ENCODE measurements around the gene AP1G2. TPM values are rescaled to one million over a fixed set of nuclear protein-coding genes. Genes with fewer than 3 reads are reported as not detected.
A peak's percentile ranks its signal among the peaks of the same experiment; 100 is the strongest.

Gene AP1G2
- total RNA-seq, 2 experiments from 2014 or later, result 205 to 216 TPM

DNA sequence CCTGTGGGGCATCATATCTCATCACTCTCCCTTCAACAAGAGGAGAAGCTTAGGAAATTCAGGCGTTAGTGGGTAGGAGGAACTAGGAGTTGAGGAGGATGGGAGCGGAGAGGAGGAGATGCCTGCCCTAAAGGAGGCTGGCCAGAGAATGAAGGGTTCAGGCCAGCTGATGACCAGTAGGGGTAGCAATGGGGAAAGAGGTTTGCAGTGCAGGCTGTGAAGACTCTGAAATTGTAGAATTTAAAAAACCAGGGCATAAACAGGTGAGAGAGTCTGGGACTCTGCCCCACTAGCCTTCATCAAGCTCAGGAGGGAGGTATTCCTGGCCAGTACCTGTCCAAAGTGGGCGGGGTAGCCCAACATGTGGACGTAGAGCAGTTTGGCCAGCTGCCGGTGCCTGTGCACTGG is 809 bp downstream of the AP1G2 start:
- Mint-ChIP-seq H3K4me1 (ENCODE audit: low read depth) (peaks cover 27% of the 10 kb centered on the region), H3K27me3 (ENCODE audit: low read depth) (no peaks in the 10 kb centered on the region), H3K36me3 (ENCODE audit: low read depth) (peaks cover 19% of the 10 kb centered on the region), H3K4me3 (peak overlapping the region; percentile 100), H3K9me3 (no peaks in the 10 kb centered on the region), H3K27ac (peak overlapping the region; percentile 97)
- DNase-seq, result no peak
- CTCF ChIA-PET, result interaction anchor here (0.7 to 3.0 kb wide), 4 partner anchors 8 to 90 kb away, joined by 3 to 22 read pairs (median 4); no protein-coding TSS in a partner anchor
- intact Hi-C loops (cut with micrococcal nuclease), result loop anchor here (1.0 to 2.0 kb wide), 6 partner anchors 10 to 574 kb away; partner anchors contain the start of genes EMC9, NGDN, PABPN1 and THTPA

DNA sequence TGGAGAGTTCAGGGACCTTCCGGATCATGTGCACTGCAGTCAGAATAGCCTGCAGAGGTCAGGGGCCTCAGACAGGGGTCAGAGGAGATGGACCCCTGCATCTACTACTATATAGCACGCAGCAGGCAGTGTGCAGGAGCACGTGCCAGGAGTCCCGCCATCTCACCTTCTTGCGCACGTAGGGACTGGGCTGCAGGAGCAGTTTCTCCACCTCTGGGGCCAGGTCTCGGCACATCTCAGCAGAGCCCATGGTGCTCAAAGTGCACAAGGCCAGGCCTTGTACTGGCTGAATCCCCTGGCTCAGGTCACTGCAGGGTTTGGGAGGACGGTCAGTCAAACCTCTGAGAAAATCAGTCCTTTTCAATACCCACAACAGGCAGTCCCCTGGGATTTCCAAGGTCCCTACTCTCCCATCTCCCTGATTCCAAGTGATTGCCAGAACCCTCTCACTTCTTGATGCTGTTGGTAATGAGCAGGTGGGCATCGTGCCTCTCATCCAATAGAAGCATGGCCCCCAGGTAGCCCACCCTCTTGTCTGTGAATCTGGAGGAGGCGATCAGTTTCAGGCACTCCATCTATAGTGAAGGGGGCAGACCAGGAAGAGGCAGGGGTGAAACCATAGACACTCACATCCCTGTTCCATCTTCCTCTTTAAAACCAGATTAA is 1.3 kb downstream of the AP1G2 start:
- Mint-ChIP-seq H3K4me3 (peak overlapping the region; percentile 100), H3K36me3 (ENCODE audit: low read depth) (peaks cover 23% of the 10 kb centered on the region), H3K27ac (peak overlapping the region; percentile 97), H3K4me1 (ENCODE audit: low read depth) (peaks cover 30% of the 10 kb centered on the region), H3K27me3 (ENCODE audit: low read depth) (no peaks in the 10 kb centered on the region), H3K9me3 (no peaks in the 10 kb centered on the region)
- CTCF ChIA-PET, result interaction anchor here (0.7 to 11.2 kb wide), 6 partner anchors 8 to 89 kb away, joined by 3 to 209 read pairs (median 4); no protein-coding TSS in a partner anchor
- no peak for DNase-seq
- intact Hi-C loops (cut with micrococcal nuclease), result loop anchor here (2.0 kb wide), 2 partner anchors 97 to 575 kb away; partner anchors contain the start of genes EMC9 and NGDN

DNA sequence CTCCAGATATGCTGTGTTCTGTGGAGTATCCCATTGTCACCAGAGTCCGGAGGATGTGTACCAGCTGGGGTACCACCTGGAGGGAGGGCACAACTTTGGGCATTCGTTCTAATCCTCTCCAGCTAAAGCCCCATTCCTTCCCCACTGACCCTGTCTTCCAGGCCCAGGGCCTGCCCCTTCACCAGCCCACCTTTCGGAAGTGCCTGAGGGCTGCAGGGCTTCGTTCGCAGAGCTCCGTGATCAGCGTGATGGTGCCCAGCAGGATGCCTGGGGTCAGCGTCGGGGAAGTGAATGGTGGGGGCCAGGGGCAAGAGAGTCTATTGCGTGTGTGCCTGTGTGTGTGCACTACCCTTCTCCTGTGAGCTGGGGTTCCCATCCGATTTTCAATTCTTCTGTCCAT is 2.0 kb downstream of the AP1G2 start:
- Mint-ChIP-seq H3K4me3 (no peak overlapping the region), H3K27me3 (ENCODE audit: low read depth) (no peaks in the 10 kb centered on the region), H3K9me3 (no peaks in the 10 kb centered on the region), H3K4me1 (ENCODE audit: low read depth) (peaks cover 30% of the 10 kb centered on the region), H3K36me3 (ENCODE audit: low read depth) (peaks cover 26% of the 10 kb centered on the region), H3K27ac (no peak overlapping the region)
- CTCF ChIA-PET, result interaction anchor here (1.0 to 11.2 kb wide), 2 partner anchors 9 to 87 kb away, joined by 3 to 209 read pairs; no protein-coding TSS in a partner anchor
- DNase-seq, result no peak
- intact Hi-C loops (cut with micrococcal nuclease), result loop anchor here (2.0 kb wide), 2 partner anchors 97 to 575 kb away; partner anchors contain the start of genes EMC9 and NGDN

DNA sequence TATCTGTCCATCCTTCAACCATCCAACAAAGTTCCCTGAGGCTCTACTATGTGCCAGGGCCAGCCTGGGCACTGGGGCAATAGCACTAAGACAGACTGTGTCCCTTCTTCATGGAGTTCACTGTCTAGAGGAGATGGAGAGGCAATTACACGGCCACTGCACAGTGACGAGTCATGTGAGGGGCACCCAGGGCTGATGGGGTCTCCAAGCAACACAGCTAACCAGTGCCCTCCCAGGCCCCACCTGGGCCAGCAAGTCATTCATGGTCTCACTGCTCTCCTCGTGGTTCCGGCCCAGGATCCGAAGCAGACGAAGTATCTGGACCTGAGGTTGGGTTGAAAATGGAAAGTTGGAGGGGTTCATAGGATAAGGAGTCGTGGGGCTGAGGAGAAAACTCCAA is 2.7 kb downstream of the AP1G2 start:
- Mint-ChIP-seq H3K27ac (no peak overlapping the region), H3K9me3 (no peaks in the 10 kb centered on the region), H3K36me3 (ENCODE audit: low read depth) (peaks cover 29% of the 10 kb centered on the region), H3K4me3 (no peak overlapping the region), H3K4me1 (ENCODE audit: low read depth) (peaks cover 35% of the 10 kb centered on the region), H3K27me3 (ENCODE audit: low read depth) (no peaks in the 10 kb centered on the region)
- intact Hi-C loops (cut with micrococcal nuclease), result no loop called here
- CTCF ChIA-PET, result interaction anchor here (11.2 kb wide), 1 partner anchor 86 kb away, joined by 209 read pairs; no protein-coding TSS in a partner anchor
- DNase-seq, result no peak

DNA sequence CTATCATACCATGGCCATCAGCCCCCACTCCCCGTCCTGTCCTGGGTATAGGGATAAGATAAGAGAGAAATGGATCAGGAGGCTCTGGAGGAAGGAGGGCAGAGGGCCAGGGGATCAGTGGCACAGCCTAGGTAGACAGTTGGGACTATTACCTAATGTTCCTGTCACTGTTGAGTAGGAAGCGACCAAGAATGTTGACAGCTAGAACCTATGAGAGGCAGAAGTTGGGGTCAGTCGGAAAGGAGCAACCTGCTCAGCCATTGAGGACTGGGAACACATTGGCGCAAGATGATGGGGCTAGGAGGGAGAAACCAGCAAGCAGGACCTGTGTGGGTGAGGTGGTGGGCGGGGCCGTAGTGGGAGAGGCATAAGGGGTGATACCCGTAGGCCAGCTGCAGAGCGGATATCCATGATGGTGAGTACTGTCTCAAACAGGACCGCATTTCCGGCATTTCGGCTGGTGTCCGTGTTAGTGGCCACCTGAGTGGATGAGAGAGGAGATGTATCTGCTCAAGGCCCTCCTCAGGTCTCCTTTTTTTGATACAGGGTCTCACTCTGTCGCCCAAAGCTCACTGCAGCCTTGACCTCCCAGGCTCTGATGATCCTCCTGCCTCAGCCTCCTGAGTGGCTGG is 3.3 kb downstream of the AP1G2 start:
- CTCF ChIA-PET, result interaction anchor here (1.2 to 11.2 kb wide), 4 partner anchors 8 to 86 kb away, joined by 3 to 209 read pairs (median 9); no protein-coding TSS in a partner anchor
- Mint-ChIP-seq H3K27ac (no peak overlapping the region), H3K27me3 (ENCODE audit: low read depth) (no peaks in the 10 kb centered on the region), H3K4me3 (no peak overlapping the region), H3K9me3 (no peaks in the 10 kb centered on the region), H3K4me1 (ENCODE audit: low read depth) (peaks cover 41% of the 10 kb centered on the region), H3K36me3 (ENCODE audit: low read depth) (peaks cover 32% of the 10 kb centered on the region)
- intact Hi-C loops (cut with micrococcal nuclease), result no loop called here
- no peak for DNase-seq

DNA sequence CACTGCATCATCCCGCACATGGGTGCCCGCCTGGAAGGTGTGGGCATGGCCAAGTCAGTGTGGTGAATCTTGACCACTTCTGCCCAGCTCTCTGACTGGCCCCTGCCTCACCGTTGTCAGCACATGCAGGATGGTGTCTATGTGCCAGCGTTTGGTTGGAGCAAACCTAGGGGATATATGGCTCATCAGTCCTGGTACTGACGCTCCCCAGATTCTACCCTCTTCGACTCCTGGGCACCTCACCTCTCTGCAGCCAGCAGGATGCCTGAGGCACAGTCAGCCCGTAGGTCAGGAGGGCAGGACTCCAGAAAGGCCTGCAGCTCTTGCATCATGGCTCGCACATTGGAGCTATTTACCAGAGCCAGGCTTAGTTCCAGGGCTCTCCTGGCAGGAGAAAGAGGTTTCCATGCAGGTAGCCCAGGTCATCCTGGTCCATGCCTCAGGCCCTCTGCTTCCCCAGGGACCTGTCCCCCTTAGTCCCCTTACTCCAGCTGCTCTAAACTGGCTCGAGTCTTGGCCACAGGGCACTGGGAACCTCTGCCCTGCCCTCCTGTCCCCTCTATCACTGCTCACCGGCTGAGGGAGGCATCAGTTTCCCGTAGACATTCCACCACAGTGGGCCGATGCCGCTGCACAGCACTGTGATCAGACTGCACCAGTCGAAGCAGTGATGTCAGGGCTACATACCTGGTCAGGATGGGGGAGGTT is 4.0 kb downstream of the AP1G2 start:
- peaks cover 35% of the 10 kb centered on the region for H3K36me3 Mint-ChIP-seq (ENCODE audit: low read depth)

DNA sequence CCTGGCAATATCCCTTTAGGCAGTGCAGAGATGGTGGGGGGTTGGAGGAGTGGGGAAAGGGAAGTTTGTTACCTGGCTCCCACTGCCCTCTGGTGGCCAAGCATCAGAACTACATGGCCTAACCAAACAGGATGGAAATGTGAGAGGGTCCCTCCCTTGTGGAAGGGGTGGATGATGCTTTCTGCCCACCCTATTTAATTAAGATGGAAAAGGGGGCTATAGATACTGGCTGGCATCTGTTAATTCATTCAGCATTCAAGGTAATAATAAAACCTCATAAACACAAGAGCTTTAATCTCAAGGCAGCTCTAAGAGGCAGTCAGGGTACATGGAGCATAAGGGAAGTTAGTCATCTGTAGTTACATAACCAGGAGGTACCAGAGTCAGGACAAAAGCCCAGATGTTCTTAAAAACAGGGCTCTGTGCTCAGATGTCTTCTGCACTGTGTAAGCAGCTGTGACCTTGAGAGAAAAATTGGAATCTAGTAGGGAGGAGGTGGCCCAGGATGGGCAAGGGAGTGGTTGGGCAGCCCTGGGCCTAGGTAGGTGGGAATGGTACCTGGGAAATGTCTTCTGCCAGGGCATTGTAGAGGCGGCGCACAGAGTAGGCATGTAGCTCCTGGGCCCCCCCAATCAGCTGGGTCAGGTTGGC is 4.6 kb downstream of the AP1G2 start:
- Mint-ChIP-seq H3K27ac (peak overlapping the region; percentile 10), H3K4me3 (no peak overlapping the region), H3K36me3 (ENCODE audit: low read depth) (peaks cover 35% of the 10 kb centered on the region), H3K4me1 (ENCODE audit: low read depth) (peaks cover 38% of the 10 kb centered on the region), H3K9me3 (no peaks in the 10 kb centered on the region), H3K27me3 (ENCODE audit: low read depth) (no peaks in the 10 kb centered on the region)
- intact Hi-C loops (cut with micrococcal nuclease), result loop anchor here (1.0 kb wide), 1 partner anchor 85 kb away; no protein-coding TSS in a partner anchor
- peak; percentile 67 for DNase-seq
- CTCF ChIA-PET, result interaction anchor here (0.5 to 11.2 kb wide), 17 partner anchors 8 to 348 kb away, joined by 3 to 209 read pairs (median 3); partner anchors contain the start of genes MYH7, PABPN1 and ZFHX2

More for the DNA sequence above, 4.0 kb downstream of the AP1G2 start:
- DNase-seq, result no peak
- no peak overlapping the region for H3K4me3 Mint-ChIP-seq
- CTCF ChIA-PET, result interaction anchor here (0.5 to 11.2 kb wide), 17 partner anchors 9 to 347 kb away, joined by 3 to 209 read pairs (median 3); partner anchors contain the start of genes MYH7, PABPN1 and ZFHX2
- H3K27ac Mint-ChIP-seq, result no peak overlapping the region
- no peaks in the 10 kb centered on the region for H3K9me3 Mint-ChIP-seq
- peaks cover 41% of the 10 kb centered on the region for H3K4me1 Mint-ChIP-seq (ENCODE audit: low read depth)
- intact Hi-C loops (cut with micrococcal nuclease), result no loop called here
- no peaks in the 10 kb centered on the region for H3K27me3 Mint-ChIP-seq (ENCODE audit: low read depth)

DNA sequence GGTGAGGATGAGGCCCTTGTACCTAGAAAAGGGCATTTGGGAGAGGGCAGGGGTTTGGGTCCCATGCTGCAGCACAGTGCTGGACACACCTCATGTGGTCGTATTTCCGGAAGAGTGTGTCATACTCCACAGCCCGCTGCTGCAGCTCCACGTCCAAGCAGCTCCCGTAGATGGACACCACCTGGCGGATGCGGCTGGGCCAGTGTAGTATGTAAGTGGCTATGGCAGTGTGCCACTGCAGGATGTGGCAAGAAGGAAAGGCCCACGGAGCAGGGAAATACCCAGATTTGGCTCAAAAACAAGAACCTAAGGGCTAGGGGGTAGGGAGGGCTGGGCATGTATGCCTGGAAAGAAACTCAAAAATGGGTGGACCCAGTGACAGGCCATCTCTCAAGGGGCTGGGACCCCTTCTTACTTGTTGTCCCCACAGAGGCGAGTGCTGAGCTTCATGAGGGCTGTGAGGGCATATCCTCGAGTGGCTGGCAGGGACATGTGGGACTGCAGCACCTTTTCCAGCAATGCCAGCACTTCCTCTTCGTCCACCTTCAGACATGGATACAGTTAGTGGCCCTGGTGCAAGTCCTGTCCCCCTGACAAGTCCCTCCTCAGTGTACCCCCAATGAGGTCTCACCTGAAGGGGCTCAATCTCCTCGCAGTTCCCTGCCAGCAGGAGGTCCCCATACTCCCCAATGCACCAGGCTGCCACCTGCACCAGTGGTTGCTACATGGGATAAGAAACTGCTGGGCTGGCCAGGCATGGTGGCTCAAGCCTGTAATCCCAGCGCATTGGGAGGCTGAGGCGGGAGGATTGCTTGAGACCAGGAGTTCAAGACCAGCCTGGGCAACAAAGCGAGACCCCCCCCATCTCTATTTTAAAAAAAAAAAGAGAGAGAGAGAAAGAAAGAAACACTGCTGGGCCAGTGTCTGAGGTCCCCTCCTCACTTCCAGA is 5.4 kb downstream of the AP1G2 start:
- H3K4me1 Mint-ChIP-seq (ENCODE audit: low read depth), result peaks cover 40% of the 10 kb centered on the region
- H3K4me3 Mint-ChIP-seq, result no peak overlapping the region
- CTCF ChIA-PET, result interaction anchor here (0.8 to 11.2 kb wide), 14 partner anchors 8 to 348 kb away, joined by 3 to 209 read pairs (median 6); partner anchors contain the start of genes PABPN1 and ZFHX2
- H3K27me3 Mint-ChIP-seq (ENCODE audit: low read depth), result no peaks in the 10 kb centered on the region
- DNase-seq, result no peak
- intact Hi-C loops (cut with micrococcal nuclease), result loop anchor here (1.0 kb wide), 1 partner anchor 84 kb away; no protein-coding TSS in a partner anchor
- no peaks in the 10 kb centered on the region for H3K9me3 Mint-ChIP-seq
- H3K27ac Mint-ChIP-seq, result peak overlapping the region; percentile 10
- H3K36me3 Mint-ChIP-seq (ENCODE audit: low read depth), result peaks cover 35% of the 10 kb centered on the region

DNA sequence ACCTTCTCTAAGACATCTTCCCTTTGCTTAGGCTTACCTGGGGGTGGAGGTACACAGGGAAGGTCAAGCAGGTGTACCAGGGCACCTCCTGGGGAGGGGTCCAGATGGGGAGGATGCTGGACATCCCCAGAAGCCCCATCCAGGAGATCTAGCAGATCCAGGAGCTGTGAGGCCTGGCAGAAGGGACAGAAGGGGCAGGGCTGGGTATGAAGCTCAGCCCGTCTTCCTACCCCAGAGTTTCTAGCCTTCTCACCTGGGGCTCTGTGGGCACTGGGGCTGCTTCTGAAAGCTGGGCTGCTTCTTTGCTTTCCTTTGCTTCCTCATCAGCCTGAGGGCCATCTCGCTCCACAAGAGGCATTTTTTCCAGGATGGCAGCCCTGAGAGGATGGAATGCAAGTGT is 6.3 kb downstream of the AP1G2 start:
- Mint-ChIP-seq H3K27ac (no peak overlapping the region), H3K27me3 (ENCODE audit: low read depth) (no peaks in the 10 kb centered on the region), H3K4me1 (ENCODE audit: low read depth) (peaks cover 41% of the 10 kb centered on the region), H3K36me3 (ENCODE audit: low read depth) (peaks cover 35% of the 10 kb centered on the region), H3K9me3 (no peaks in the 10 kb centered on the region), H3K4me3 (no peak overlapping the region)
- CTCF ChIA-PET, result interaction anchor here (0.8 to 11.2 kb wide), 9 partner anchors 9 to 240 kb away, joined by 3 to 209 read pairs (median 6); partner anchors contain the start of genes PABPN1 and ZFHX2
- intact Hi-C loops (cut with micrococcal nuclease), result no loop called here
- no peak for DNase-seq

DNA sequence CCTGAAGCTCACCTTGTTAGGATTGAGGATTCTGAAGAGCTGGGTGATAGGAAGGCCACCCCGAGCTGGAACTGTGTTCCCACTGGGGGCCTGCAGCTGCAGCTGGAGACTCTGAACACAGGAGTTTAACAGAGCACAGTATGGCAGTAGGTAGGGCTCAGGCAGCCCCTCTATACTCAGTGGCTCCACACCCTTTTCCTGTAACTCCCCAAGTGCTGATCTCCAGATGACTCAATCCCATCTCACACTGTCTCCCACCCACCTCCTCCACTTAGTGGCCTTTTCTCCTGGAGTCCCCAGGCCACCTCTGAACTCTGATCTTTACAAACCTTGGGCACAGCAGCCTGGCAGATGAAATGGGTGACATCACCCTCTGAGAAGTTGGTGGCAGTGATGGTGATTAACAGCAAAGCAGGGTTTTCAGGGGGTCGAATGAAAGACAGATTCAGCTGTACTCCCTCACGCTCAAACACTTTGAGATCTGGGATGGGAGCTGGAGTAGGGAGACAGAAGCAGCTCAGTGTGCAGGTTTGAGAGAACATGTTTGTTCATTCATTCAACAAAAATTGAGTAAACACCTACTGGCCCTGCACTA is 7.6 kb downstream of the AP1G2 start:
- Mint-ChIP-seq H3K27me3 (ENCODE audit: low read depth) (no peaks in the 10 kb centered on the region), H3K4me3 (no peak overlapping the region), H3K4me1 (ENCODE audit: low read depth) (peaks cover 44% of the 10 kb centered on the region), H3K27ac (peak overlapping the region; percentile 74), H3K36me3 (ENCODE audit: low read depth) (peaks cover 31% of the 10 kb centered on the region), H3K9me3 (no peaks in the 10 kb centered on the region)
- intact Hi-C loops (cut with micrococcal nuclease), result loop anchor here (1.0 to 10.0 kb wide), 2 partner anchors 232 to 715 kb away; partner anchors contain the start of gene RABGGTA
- CTCF ChIA-PET, result interaction anchor here (0.6 to 11.2 kb wide), 22 partner anchors 8 to 605 kb away, joined by 3 to 209 read pairs (median 5); partner anchors contain the start of genes AP1G2, PABPN1 and ZFHX2
- no peak for DNase-seq

Data from activated naive CD4-positive, alpha-beta T cell treated with anti-CD3 and anti-CD28 coated beads for 36 hours (primary cell).